IMR-90 (cell line): ENCODE data around the gene EVI2A. TPM values are rescaled to one million over a fixed set of nuclear protein-coding genes. Genes with fewer than 3 reads are reported as not detected.

ENCODE experiments used
- ATAC-seq: fragments of 200-7000 bp; cut with Tn5 transposase; 2 replicates; pipeline ENCODE4 v1.9.1; 2020; ENCODE audit warnings: low read depth, mild to moderate bottlenecking, moderate library complexity
- BruUV-seq: library from RNA; stranded (reverse); fragments of 400-500 nt; replicated peaks from 2 replicates; lab custom pipeline; 2021; lab: Mats Ljungman, UMichigan
- CTCF ChIA-PET: fragments of 300-600 bp; formaldehyde crosslinking; extraction: SDS; loops from one replicate; lab custom pipeline; 2021; ENCODE audit warnings: antibody characterized with exemption; lab: Yijun Ruan, JAX
- POLR2A ChIA-PET: fragments of 300-600 bp; sonication (Branson Sonifier 250); formaldehyde crosslinking; loops from one replicate; lab custom pipeline; 2022; ENCODE audit warnings: antibody characterized with exemption; ENCODE audit not compliant: unreplicated experiment; lab: Charles Lee
- DNase-seq: peaks from one replicate; pipeline ENCODE4 v3.0.0; 2013
- H2AFZ ChIP-seq: replicated peaks from 2 replicates; pipeline ENCODE3; 2013; ENCODE audit warnings: low read length, mild to moderate bottlenecking; ENCODE audit not compliant: poor library complexity
- H2AK5ac ChIP-seq: 2 replicates; pipeline ENCODE4 v1.6.1; 2013; ENCODE audit warnings: low read depth, low read length, inconsistent platforms
- H2AK9ac ChIP-seq: replicated peaks from 2 replicates; pipeline ENCODE3; 2013; ENCODE audit warnings: mild to moderate bottlenecking, low read depth, low read length, moderate library complexity; ENCODE audit not compliant: poor library complexity
- H2BK120ac ChIP-seq: 2 replicates; pipeline ENCODE4 v1.6.1; 2013; ENCODE audit warnings: low read depth, low read length, inconsistent platforms
- H2BK15ac ChIP-seq: 3 replicates; pipeline ENCODE4 v1.6.1; 2013; ENCODE audit warnings: low read depth, low read length, inconsistent platforms
- H2BK20ac ChIP-seq: 2 replicates; pipeline ENCODE4 v1.6.1; 2013; ENCODE audit warnings: low read depth, mild to moderate bottlenecking, inconsistent platforms, low read length, moderate library complexity
- H2BK5ac ChIP-seq: 2 replicates; pipeline ENCODE4 v1.6.1; 2013; ENCODE audit warnings: mild to moderate bottlenecking, low read depth, low read length, inconsistent platforms; ENCODE audit not compliant: poor library complexity, severe bottlenecking
- H3K14ac ChIP-seq: replicated peaks from 2 replicates; pipeline ENCODE4 v1.6.1; 2013; ENCODE audit warnings: low read depth, low read length, inconsistent platforms
- H3K18ac ChIP-seq: 2 replicates; pipeline ENCODE4 v1.6.1; 2013; ENCODE audit warnings: low read depth, low read length, control low read depth
- H3K23ac ChIP-seq: 2 replicates; pipeline ENCODE4 v1.6.1; 2013; ENCODE audit warnings: low read depth, low read length, inconsistent platforms
- H3K27ac ChIP-seq: 2 replicates; pipeline ENCODE4 v1.5.1; 2013; ENCODE audit warnings: mild to moderate bottlenecking, control low read depth, low read length; ENCODE audit not compliant: insufficient read depth
- H3K27me3 ChIP-seq: 2 replicates; pipeline ENCODE4 v1.6.1; 2013; ENCODE audit warnings: low read length; ENCODE audit not compliant: control insufficient read depth, insufficient read depth
- H3K36me3 ChIP-seq: 2 replicates; pipeline ENCODE4 v1.6.1; 2013; ENCODE audit warnings: low read length, mixed read lengths; ENCODE audit not compliant: control insufficient read depth, insufficient read depth
- H3K4ac ChIP-seq: 2 replicates; pipeline ENCODE4 v1.6.1; 2013; ENCODE audit warnings: low read depth, low read length, inconsistent platforms
- H3K4me1 ChIP-seq: 2 replicates; pipeline ENCODE4 v1.6.1; 2013; ENCODE audit warnings: low read length, mixed read lengths; ENCODE audit not compliant: control insufficient read depth, insufficient read depth
- H3K4me2 ChIP-seq: 2 replicates; pipeline ENCODE4 v1.6.1; 2013; ENCODE audit warnings: low read depth, mild to moderate bottlenecking, control low read depth, low read length, moderate library complexity
- H3K4me3 ChIP-seq: 2 replicates; pipeline ENCODE4 v1.5.1; 2013; ENCODE audit warnings: low read depth, mild to moderate bottlenecking, control low read depth, low read length, moderate library complexity; ENCODE audit not compliant: insufficient read depth
- H3K56ac ChIP-seq: 2 replicates; pipeline ENCODE4 v1.6.1; 2013; ENCODE audit warnings: low read length, inconsistent platforms; ENCODE audit not compliant: insufficient read depth; ENCODE audit errors: extremely low read depth
- H3K79me1 ChIP-seq, 2 experiments: 2 replicates each; pipeline ENCODE4 v1.6.1; 2013; ENCODE audit warnings: low read length in 2 of 2, inconsistent platforms in 1 of 2, low read depth in 1 of 2
- H3K9ac ChIP-seq: 2 replicates; pipeline ENCODE4 v1.6.1; 2013; ENCODE audit warnings: low read depth, low read length, control low read depth
- H3K9me1 ChIP-seq: 2 replicates; pipeline ENCODE4 v1.6.1; 2013; ENCODE audit warnings: low read length, inconsistent platforms; ENCODE audit not compliant: insufficient read depth
- H3K9me3 ChIP-seq: 2 replicates; pipeline ENCODE4 v1.6.1; 2013; ENCODE audit warnings: low read length; ENCODE audit not compliant: control insufficient read depth, insufficient read depth
- H4K20me1 ChIP-seq: 2 replicates; pipeline ENCODE4 v1.6.1; 2013; ENCODE audit warnings: low read length, inconsistent platforms; ENCODE audit not compliant: insufficient read depth
- H4K5ac ChIP-seq: 2 replicates; pipeline ENCODE4 v1.6.1; 2013; ENCODE audit warnings: mild to moderate bottlenecking, low read depth, low read length, control low read depth
- H4K8ac ChIP-seq, 2 experiments: 2 replicates each; pipeline ENCODE4 v1.6.1; 2013; ENCODE audit warnings: low read depth in 2 of 2, low read length in 2 of 2, control low read depth in 1 of 2, inconsistent platforms in 1 of 2
- H4K91ac ChIP-seq: 2 replicates; pipeline ENCODE4 v1.6.1; 2013; ENCODE audit warnings: low read depth, low read length, inconsistent platforms; ENCODE audit not compliant: insufficient read depth
- BHLHE40 ChIP-seq: fragments of 150-350 bp; IDR thresholded peaks from 2 replicates; pipeline ENCODE4 v1.6.1; 2016; ENCODE audit warnings: mild to moderate bottlenecking, low read depth, low read length
- CEBPB ChIP-seq: IDR thresholded peaks from 2 replicates; pipeline ENCODE4 v1.6.1; 2012; ENCODE audit warnings: low read depth, low read length, improper control_type of control experiment
- CHD1 ChIP-seq: IDR thresholded peaks from 2 replicates; pipeline ENCODE4 v1.6.1; 2012; ENCODE audit warnings: low read depth, low read length, improper control_type of control experiment
- FOS ChIP-seq: fragments of 150-350 bp; IDR thresholded peaks from 2 replicates; pipeline ENCODE4 v1.6.1; 2016; ENCODE audit warnings: low read depth, low read length
- MAFK ChIP-seq: IDR thresholded peaks from 2 replicates; pipeline ENCODE4 v1.6.1; 2012; ENCODE audit warnings: low read depth, low read length, improper control_type of control experiment
- POLR2A ChIP-seq: IDR thresholded peaks from 2 replicates; pipeline ENCODE4 v1.6.1; 2012; ENCODE audit warnings: mild to moderate bottlenecking, low read depth, low read length
- dilution Hi-C: fragments of 300-500 bp; cut with HindIII; formaldehyde crosslinking; loops from one replicate; pipeline ENCODE4 v1.14.3; 2018; ENCODE audit warnings: low sequenced_read_pairs; ENCODE audit not compliant: unreplicated experiment
- in situ Hi-C: fragments of 300-500 bp; cut with MboI; formaldehyde crosslinking; loops from 3 replicates; pipeline ENCODE4 v1.14.3; 2019; ENCODE audit warnings: low sequenced_read_pairs, inconsistent platforms, mixed read lengths
- intact Hi-C: fragments of 100-400 bp; cut with micrococcal nuclease; formaldehyde crosslinking; loops from 2 replicates; pipeline ENCODE4 v1.10.0; 2022
- polyA plus RNA-seq, 3 experiments: library from polyadenylated mRNA; depleted of rRNA; stranded (reverse); fragments of >200 nt; gene quantifications; 2 replicates each; pipeline ENCODE4 v1.2.3, GENCODE V29; 2012; ENCODE audit warnings: low replicate concordance in 1 of 3
- total RNA-seq: library from RNA; depleted of rRNA; stranded (reverse); fragments of >200 nt; gene quantifications from 2 replicates; pipeline ENCODE4 v1.2.3, GENCODE V29; 2012

EVI2A gene
- total and polyA plus RNA-seq, 2 of the 4 experiments (the other 2 are of a cell fraction), result 0.50 to 0.90 TPM

DNA sequence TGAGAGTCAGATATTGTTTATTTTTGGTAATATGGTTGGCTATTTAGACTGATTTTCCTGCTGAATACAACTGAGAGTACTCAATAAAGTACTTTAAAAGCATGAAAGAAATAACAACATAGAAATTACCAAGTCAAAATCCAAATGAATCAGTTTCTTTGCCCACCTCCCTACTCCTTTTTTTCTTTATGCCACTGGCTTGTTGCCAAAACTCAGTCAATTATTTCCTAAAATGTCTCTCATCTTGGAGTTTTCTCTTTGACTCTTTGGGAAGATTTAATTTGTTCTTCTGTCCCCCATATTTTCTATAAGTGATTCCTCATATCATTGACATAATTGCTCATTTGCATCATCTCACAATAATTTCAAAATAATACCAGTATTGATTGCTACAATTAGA, 21.8 kb downstream of the EVI2A start:
- Histone ChIP-seq H3K4me3 (no peak overlapping the region), H3K4me2 (no peak overlapping the region), H4K91ac (no peak overlapping the region), H4K8ac (no peak overlapping the region), H2BK5ac (no peak overlapping the region), H3K36me3 (no peaks in the 10 kb centered on the region), H3K4me1 (no peaks in the 10 kb centered on the region), H2BK20ac (no peak overlapping the region), H4K5ac (no peak overlapping the region), H3K9me1 (no peaks in the 10 kb centered on the region; the same call in 1 of the 2 replicates), H2AK5ac (no peak overlapping the region), H3K27ac (no peak overlapping the region), H3K18ac (no peak overlapping the region), H3K9me3 (no peaks in the 10 kb centered on the region), H4K20me1 (no peaks in the 10 kb centered on the region; the same call in 1 of the 2 replicates), H2BK15ac (no peak overlapping the region), H3K79me1 (peaks cover 14 to 26% of the 10 kb centered on the region in 2 experiments), H2AFZ (no peak overlapping the region), H3K23ac (no peak overlapping the region), H2AK9ac (no peak overlapping the region), H2BK120ac (no peak overlapping the region), H3K4ac (no peak overlapping the region), H3K27me3 (no peaks in the 10 kb centered on the region), H3K56ac (no peak overlapping the region), H3K14ac (no peak overlapping the region), H3K9ac (no peak overlapping the region)
- TF ChIP-seq CHD1 (no peak), FOS (no peak), POLR2A (no peak), CEBPB (no peak), BHLHE40 (no peak), MAFK (no peak)
- intact Hi-C loops (no loop called here), dilution Hi-C loops (no loop called here), in situ Hi-C loops (no loop called here)
- DNase-seq (no peak), ATAC-seq (no peak)
- ChIA-PET CTCF (no interaction called here), POLR2A (interaction anchor here (0.5 kb wide), 1 partner anchor 12 kb away, joined by 4 read pairs; no protein-coding TSS in a partner anchor)
- no TSS peak for BruUV-seq
